K562 (cell line): ENCODE measurements around the gene SKIC3. TPM values are rescaled to one million over a fixed set of nuclear protein-coding genes. Genes with fewer than 3 reads are reported as not detected.

Experiments used
- HDAC2 ChIP-seq: fragments of 450-650 bp; IDR thresholded peaks from 2 replicates; pipeline ENCODE4 v1.6.1; 2016; ENCODE audit warnings: mild to moderate bottlenecking
- MECOM ChIP-seq: fragments of 250-450 bp; sonication (Bioruptor Pico); IDR thresholded peaks from 2 replicates; pipeline ENCODE4 v1.8.0; 2022; ENCODE audit warnings: inconsistent platforms
- PTTG1 ChIP-seq: fragments of 450-650 bp; IDR thresholded peaks from 2 replicates; pipeline ENCODE4 v1.6.1; 2016; ENCODE audit warnings: low read depth, mild to moderate bottlenecking, missing genetic modification characterization, missing compliant biosample characterization
- ZNF12 ChIP-seq: sonication (generic); formaldehyde crosslinking; IDR thresholded peaks from 2 replicates; pipeline ENCODE4 v1.4.0; 2020; ENCODE audit warnings: mild to moderate bottlenecking, missing genetic modification reagents
- ZNF57 ChIP-seq: fragments of 450-650 bp; formaldehyde crosslinking; IDR thresholded peaks from 2 replicates; pipeline ENCODE4 v1.4.0; 2020; ENCODE audit warnings: mild to moderate bottlenecking, moderate library complexity
- polyA plus RNA-seq, 8 experiments: library from polyadenylated mRNA; depleted of rRNA in 4 of 8; stranded (reverse) in 5 of 8; unstranded in 3 of 8; fragments of >200 nt; fragmentation: Nextera tagmentation in 2 of 8; fragmentation: Illumina TruSeq in 1 of 8; extraction: Ambion mirVana in 2 of 8; extraction: Trizol in 1 of 8; gene quantifications; 2 replicates each; pipeline versions ENCODE4 v1.2.1 to v1.2.3, GENCODE V29; 2011 to 2014; ENCODE audit warnings: inconsistent platforms in 1 of 8, missing spikeins in 1 of 8
- total RNA-seq, 7 experiments: library from RNA; depleted of rRNA in 6 of 7; stranded (reverse); fragments of >200 nt in 6 of 7; fragmentation: Illumina TruSeq in 2 of 7; extraction: Trizol in 2 of 7; gene quantifications; 2 replicates each; pipeline versions ENCODE4 v1.2.1 to v1.2.3, GENCODE V29; 2011 to 2021; ENCODE audit warnings: low replicate concordance in 1 of 7
- TF ChIP-seq, protein P1 (sequence below), 2 experiments: fragments of 450-650 bp; IDR thresholded peaks; 2 replicates each; pipeline ENCODE4 v1.6.1; 2018; ENCODE audit warnings: mild to moderate bottlenecking in 2 of 2, low read depth in 1 of 2; ENCODE audit not compliant: partially characterized antibody in 2 of 2
- TF ChIP-seq, protein P2 (sequence below): sonication (generic); formaldehyde crosslinking; IDR thresholded peaks from 2 replicates; pipeline ENCODE4 v1.8.0; 2023; ENCODE audit warnings: mild to moderate bottlenecking, missing genetic modification reagents
- TF ChIP-seq, protein P3 (sequence below): fragments of 250-450 bp; sonication (Bioruptor Pico); IDR thresholded peaks from 2 replicates; pipeline ENCODE4 v1.4.0; 2020; ENCODE audit warnings: mild to moderate bottlenecking

SKIC3 gene
- total and polyA plus RNA-seq, 9 of the 15 experiments (the other 6 are each of a cell fraction or from before 2014, with no cell fraction given): 30.7 to 72.4 (median 44.1) TPM

DNA sequence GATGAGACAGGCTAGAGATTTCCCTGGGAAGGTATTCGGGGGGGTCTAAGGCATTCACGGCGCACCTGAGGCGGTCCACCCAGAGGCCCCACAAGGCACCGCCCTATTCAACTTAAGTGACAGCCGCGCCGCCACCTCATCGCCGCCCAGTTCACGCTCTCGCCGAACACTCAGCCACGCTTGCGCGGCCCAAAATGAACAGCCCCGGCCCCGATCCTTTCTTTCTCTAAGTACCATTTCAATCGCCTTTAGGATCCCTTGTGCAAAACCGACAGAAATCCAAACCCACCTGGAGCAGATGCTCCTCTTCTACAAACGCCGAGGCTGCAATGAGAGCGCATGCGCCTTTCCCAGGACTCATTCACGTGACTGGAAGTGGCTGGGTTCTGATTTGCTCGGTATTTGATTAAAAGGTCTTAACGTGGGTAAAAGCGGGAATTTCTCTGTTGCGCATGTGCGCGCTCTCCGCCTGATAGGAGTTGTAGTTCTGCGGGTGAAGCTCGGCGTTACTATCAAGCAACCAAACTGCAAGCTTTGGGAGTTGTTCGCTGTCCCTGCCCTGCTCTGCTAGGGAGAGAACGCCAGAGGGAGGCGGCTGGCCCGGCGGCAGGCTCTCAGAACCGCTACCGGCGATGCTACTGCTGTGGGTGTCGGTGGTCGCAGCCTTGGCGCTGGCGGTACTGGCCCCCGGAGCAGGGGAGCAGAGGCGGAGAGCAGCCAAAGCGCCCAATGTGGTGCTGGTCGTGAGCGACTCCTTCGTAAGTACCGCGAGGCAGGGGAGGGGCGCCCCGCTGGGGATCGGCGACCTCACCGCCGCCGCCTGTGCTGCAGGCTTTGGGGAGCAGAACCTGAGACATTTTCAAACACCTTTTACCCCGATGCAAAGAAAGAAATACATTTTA is at the start of gene SKIC3, which contains the start of gene ARSK (continued):
- TF ChIP-seq, protein P1, sequence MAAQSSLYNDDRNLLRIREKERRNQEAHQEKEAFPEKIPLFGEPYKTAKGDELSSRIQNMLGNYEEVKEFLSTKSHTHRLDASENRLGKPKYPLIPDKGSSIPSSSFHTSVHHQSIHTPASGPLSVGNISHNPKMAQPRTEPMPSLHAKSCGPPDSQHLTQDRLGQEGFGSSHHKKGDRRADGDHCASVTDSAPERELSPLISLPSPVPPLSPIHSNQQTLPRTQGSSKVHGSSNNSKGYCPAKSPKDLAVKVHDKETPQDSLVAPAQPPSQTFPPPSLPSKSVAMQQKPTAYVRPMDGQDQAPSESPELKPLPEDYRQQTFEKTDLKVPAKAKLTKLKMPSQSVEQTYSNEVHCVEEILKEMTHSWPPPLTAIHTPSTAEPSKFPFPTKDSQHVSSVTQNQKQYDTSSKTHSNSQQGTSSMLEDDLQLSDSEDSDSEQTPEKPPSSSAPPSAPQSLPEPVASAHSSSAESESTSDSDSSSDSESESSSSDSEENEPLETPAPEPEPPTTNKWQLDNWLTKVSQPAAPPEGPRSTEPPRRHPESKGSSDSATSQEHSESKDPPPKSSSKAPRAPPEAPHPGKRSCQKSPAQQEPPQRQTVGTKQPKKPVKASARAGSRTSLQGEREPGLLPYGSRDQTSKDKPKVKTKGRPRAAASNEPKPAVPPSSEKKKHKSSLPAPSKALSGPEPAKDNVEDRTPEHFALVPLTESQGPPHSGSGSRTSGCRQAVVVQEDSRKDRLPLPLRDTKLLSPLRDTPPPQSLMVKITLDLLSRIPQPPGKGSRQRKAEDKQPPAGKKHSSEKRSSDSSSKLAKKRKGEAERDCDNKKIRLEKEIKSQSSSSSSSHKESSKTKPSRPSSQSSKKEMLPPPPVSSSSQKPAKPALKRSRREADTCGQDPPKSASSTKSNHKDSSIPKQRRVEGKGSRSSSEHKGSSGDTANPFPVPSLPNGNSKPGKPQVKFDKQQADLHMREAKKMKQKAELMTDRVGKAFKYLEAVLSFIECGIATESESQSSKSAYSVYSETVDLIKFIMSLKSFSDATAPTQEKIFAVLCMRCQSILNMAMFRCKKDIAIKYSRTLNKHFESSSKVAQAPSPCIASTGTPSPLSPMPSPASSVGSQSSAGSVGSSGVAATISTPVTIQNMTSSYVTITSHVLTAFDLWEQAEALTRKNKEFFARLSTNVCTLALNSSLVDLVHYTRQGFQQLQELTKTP (IDR thresholded peaks at IDR 0.05; ENCODE audit: low read depth in 1 of 2, partially characterized antibody in 2 of 2): peak in 1 of 2 experiments; percentile 87
- 0 out of 2 replicates have a peak, but pooled peaks have one; percentile 33 for TF ChIP-seq ZNF57 (CRISPR knock-in tag)
- TF ChIP-seq PTTG1 (tag): no peak
- TF ChIP-seq, protein P2, sequence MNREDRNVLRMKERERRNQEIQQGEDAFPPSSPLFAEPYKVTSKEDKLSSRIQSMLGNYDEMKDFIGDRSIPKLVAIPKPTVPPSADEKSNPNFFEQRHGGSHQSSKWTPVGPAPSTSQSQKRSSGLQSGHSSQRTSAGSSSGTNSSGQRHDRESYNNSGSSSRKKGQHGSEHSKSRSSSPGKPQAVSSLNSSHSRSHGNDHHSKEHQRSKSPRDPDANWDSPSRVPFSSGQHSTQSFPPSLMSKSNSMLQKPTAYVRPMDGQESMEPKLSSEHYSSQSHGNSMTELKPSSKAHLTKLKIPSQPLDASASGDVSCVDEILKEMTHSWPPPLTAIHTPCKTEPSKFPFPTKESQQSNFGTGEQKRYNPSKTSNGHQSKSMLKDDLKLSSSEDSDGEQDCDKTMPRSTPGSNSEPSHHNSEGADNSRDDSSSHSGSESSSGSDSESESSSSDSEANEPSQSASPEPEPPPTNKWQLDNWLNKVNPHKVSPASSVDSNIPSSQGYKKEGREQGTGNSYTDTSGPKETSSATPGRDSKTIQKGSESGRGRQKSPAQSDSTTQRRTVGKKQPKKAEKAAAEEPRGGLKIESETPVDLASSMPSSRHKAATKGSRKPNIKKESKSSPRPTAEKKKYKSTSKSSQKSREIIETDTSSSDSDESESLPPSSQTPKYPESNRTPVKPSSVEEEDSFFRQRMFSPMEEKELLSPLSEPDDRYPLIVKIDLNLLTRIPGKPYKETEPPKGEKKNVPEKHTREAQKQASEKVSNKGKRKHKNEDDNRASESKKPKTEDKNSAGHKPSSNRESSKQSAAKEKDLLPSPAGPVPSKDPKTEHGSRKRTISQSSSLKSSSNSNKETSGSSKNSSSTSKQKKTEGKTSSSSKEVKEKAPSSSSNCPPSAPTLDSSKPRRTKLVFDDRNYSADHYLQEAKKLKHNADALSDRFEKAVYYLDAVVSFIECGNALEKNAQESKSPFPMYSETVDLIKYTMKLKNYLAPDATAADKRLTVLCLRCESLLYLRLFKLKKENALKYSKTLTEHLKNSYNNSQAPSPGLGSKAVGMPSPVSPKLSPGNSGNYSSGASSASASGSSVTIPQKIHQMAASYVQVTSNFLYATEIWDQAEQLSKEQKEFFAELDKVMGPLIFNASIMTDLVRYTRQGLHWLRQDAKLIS: peak; percentile 96
- TF ChIP-seq ZNF12 (CRISPR knock-in tag): 0 out of 2 replicates have a peak, but pooled peaks have one; percentile 16
- TF ChIP-seq, protein P3, sequence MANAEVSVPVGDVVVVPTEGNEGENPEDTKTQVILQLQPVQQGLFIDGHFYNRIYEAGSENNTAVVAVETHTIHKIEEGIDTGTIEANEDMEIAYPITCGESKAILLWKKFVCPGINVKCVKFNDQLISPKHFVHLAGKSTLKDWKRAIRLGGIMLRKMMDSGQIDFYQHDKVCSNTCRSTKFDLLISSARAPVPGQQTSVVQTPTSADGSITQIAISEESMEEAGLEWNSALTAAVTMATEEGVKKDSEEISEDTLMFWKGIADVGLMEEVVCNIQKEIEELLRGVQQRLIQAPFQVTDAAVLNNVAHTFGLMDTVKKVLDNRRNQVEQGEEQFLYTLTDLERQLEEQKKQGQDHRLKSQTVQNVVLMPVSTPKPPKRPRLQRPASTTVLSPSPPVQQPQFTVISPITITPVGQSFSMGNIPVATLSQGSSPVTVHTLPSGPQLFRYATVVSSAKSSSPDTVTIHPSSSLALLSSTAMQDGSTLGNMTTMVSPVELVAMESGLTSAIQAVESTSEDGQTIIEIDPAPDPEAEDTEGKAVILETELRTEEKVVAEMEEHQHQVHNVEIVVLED (CRISPR knock-in tag): 0 out of 2 replicates have a peak, but pooled peaks have one; percentile 20
- peak; percentile 72; the same call in 1 of the 2 replicates for TF ChIP-seq HDAC2
- TF ChIP-seq MECOM (CRISPR knock-in tag): no peak
